Lower lobe of right lung (tissue), 2 donors: ENCODE data around the gene TMC8. TPM values are rescaled to one million over a fixed set of nuclear protein-coding genes. Genes with fewer than 3 reads are reported as not detected.

Source experiments
- ATAC-seq, 2 donors: fragments of 200-7000 bp; cut with Tn5 transposase; one replicate each; pipeline ENCODE4 v1.9.1; 2020 to 2022; ENCODE audit warnings: mild to moderate bottlenecking in 2 of 2, moderate library complexity in 2 of 2
- DNase-seq: peaks from one replicate; pipeline ENCODE4 v3.0.0-alpha.2; 2020
- H3K27ac ChIP-seq: fragments of 200-600 bp; one replicate; pipeline ENCODE4 v1.8.0; 2022
- H3K27me3 ChIP-seq: fragments of 200-600 bp; one replicate; pipeline ENCODE4 v1.8.0; 2022; ENCODE audit warnings: low read depth
- H3K36me3 ChIP-seq: fragments of 200-600 bp; one replicate; pipeline ENCODE4 v1.8.0; 2022; ENCODE audit warnings: mild to moderate bottlenecking
- H3K4me1 ChIP-seq: fragments of 200-600 bp; one replicate; pipeline ENCODE4 v1.8.0; 2022
- H3K4me3 ChIP-seq: fragments of 200-600 bp; one replicate; pipeline ENCODE4 v1.8.0; 2022; ENCODE audit warnings: mild to moderate bottlenecking
- H3K9me3 ChIP-seq: fragments of 200-600 bp; one replicate; pipeline ENCODE4 v1.8.0; 2022
- intact Hi-C: fragments of 100-400 bp; cut with DNase I; formaldehyde crosslinking; loops from one replicate; pipeline ENCODE4 v1.11.0; 2022
- total RNA-seq: library from RNA; stranded (reverse); fragmentation: NEBNext Ultra II Directional; extraction: Animal tissue kit (Norgen Biotek cat#: 25700); gene quantifications from one replicate; pipeline ENCODE4 v1.2.1, GENCODE V29; 2021
- TF ChIP-seq, protein P1 (sequence below): fragments of 200-600 bp; IDR thresholded peaks from one replicate; pipeline ENCODE4 v1.8.0; 2022; ENCODE audit warnings: antibody characterized with exemption, mild to moderate bottlenecking
- donor health status: DM: no; HTN: yes; CAD: no; lungs with severe emphysema.

TMC8 gene
- total RNA-seq, 1 donor from 2014 or later, result 33.8 TPM

DNA sequence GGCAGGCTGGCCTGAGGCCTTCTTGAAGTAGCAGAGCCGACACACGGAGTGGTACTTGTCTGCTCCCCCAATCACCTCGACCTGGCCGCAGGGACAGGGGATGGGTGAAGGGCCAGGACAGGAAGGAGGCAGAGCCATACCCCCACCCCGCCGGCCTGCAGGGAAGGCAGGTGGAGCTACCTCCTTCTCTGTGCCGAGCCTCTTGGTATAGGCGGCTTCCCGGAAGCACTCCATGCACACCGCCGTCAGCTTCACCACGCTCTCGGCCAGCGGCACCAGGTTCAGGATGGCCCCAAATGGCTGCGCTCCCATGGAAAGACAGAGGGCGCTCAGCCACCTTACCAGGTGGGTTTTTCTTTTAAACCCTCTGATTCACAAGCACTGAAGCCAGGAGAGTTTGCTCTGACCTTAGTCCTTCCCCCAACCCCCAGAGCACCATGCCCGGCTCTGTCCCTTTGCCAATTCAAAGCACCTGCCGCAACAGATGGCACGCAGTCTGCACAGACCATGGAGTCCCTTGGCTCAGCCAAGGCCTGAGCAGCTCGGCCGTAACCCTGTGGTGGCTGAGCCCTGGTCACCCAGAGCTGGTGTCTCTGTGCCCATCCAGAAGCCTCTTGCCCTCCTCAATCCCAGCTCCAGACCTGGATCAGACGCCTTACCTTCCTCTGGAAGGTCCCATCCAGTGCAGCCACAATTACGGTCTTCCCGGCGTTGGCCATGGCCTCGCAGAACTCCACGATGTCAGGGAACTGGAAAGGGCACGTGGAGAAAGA, 44.5 kb downstream of the TMC8 start:
- Histone ChIP-seq H3K36me3 (peaks cover 26% of the 10 kb centered on the region), H3K9me3 (no peaks in the 10 kb centered on the region), H3K27me3 (no peaks in the 10 kb centered on the region), H3K4me3 (peak overlapping the region; percentile 33), H3K4me1 (peaks cover 87% of the 10 kb centered on the region), H3K27ac (peak overlapping the region; percentile 85)
- TF ChIP-seq, protein P1, sequence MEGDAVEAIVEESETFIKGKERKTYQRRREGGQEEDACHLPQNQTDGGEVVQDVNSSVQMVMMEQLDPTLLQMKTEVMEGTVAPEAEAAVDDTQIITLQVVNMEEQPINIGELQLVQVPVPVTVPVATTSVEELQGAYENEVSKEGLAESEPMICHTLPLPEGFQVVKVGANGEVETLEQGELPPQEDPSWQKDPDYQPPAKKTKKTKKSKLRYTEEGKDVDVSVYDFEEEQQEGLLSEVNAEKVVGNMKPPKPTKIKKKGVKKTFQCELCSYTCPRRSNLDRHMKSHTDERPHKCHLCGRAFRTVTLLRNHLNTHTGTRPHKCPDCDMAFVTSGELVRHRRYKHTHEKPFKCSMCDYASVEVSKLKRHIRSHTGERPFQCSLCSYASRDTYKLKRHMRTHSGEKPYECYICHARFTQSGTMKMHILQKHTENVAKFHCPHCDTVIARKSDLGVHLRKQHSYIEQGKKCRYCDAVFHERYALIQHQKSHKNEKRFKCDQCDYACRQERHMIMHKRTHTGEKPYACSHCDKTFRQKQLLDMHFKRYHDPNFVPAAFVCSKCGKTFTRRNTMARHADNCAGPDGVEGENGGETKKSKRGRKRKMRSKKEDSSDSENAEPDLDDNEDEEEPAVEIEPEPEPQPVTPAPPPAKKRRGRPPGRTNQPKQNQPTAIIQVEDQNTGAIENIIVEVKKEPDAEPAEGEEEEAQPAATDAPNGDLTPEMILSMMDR, result peak; percentile 22
- DNase-seq, result no peak
- ATAC-seq, result peak; percentile 54 to 66
- intact Hi-C loops, result loop anchor here (10.0 kb wide), 1 partner anchor 50 kb away; the partner anchor contains the start of gene TMC6

DNA sequence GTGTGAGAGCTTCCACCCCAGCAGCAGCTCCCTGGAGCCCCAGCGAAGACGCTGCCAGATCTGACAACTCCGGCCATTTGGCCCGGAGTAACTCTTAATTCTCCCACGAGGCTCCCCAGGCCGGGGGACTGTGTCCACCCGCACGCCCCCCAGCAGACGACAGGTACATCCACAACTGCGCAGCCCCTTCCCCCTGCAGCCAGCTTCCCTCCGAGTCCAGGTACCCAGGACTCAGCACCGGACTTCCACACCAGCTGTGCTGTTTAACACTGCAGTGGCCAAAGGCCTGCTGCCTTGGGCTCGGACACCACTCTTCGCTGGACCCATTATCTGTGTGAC, 45.0 kb downstream of the TMC8 start:
- ATAC-seq (no peak), DNase-seq (no peak)
- no peaks in the 10 kb centered on the region for H3K9me3 ChIP-seq
- peaks cover 26% of the 10 kb centered on the region for H3K36me3 ChIP-seq
- intact Hi-C loops, result loop anchor here (10.0 kb wide), 1 partner anchor 51 kb away; the partner anchor contains the start of gene TMC6
- peak overlapping the region; percentile 85 for H3K27ac ChIP-seq
- H3K4me3 ChIP-seq, result peak overlapping the region; percentile 33
- H3K4me1 ChIP-seq, result peaks cover 87% of the 10 kb centered on the region
- TF ChIP-seq, protein P1, result no peak
- H3K27me3 ChIP-seq, result no peaks in the 10 kb centered on the region

DNA sequence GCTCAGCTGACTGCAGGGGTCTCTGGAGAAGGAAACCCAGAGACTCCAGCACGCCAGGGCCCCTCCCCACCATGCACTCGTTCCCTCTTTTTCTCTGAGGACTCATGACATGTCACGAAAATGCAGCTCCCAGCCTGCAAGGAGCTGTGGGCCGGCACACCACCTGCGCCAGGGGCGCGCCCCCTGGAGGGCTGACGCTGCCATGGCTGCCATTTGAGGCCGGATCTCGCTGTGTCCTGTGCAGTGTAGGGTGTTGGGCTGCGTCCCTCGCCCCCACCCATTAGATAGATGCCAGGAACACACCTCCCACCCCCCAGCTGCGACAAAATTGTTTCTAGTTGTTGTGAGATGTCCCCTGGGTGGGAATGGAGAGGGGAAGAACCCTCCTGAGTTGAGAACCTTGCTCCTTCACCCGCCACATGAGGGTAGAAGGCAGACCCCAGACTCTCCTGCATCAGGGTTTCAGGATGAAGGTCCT, 46.0 kb downstream of the TMC8 start:
- DNase-seq, result peak; percentile 90
- ATAC-seq, result peak; percentile 31 to 50
- H3K9me3 ChIP-seq, result no peaks in the 10 kb centered on the region
- H3K27me3 ChIP-seq, result no peaks in the 10 kb centered on the region
- peaks cover 19% of the 10 kb centered on the region for H3K36me3 ChIP-seq
- TF ChIP-seq, protein P1, result peak; percentile 94
- peaks cover 80% of the 10 kb centered on the region for H3K4me1 ChIP-seq
- H3K4me3 ChIP-seq, result no peak overlapping the region
- intact Hi-C loops, result loop anchor here (10.0 kb wide), 1 partner anchor 52 kb away; the partner anchor contains the start of gene TMC6
- peak overlapping the region; percentile 85 for H3K27ac ChIP-seq

DNA sequence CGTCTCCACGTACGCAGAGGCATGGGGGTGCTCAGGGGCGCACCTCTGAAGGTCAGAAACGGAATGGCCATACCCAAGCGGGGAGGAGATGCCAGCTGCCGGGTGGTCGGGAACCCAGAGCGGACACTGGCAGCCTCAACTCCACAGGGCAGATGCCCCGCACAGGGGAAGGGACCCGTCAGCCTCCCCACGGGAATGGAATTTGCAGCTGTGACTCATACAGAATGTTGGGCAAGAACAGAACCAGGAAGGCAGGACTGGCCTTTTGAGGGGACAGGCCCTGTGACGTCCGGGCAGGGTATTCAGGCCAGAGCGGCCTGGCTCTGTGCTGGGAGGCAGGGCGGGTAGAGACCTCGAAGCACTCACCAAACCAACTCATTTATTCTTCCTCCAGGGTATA, 48.8 kb downstream of the TMC8 start:
- H3K27me3 ChIP-seq, result no peaks in the 10 kb centered on the region
- peak; percentile 46 to 60 for ATAC-seq
- no peaks in the 10 kb centered on the region for H3K9me3 ChIP-seq
- peaks cover 55% of the 10 kb centered on the region for H3K4me1 ChIP-seq
- H3K4me3 ChIP-seq, result no peak overlapping the region
- intact Hi-C loops, result loop anchor here (10.0 kb wide), 1 partner anchor 55 kb away; the partner anchor contains the start of gene TMC6
- no peak for DNase-seq
- H3K27ac ChIP-seq, result peak overlapping the region; percentile 72
- TF ChIP-seq, protein P1, result no peak
- H3K36me3 ChIP-seq, result no peaks in the 10 kb centered on the region

DNA sequence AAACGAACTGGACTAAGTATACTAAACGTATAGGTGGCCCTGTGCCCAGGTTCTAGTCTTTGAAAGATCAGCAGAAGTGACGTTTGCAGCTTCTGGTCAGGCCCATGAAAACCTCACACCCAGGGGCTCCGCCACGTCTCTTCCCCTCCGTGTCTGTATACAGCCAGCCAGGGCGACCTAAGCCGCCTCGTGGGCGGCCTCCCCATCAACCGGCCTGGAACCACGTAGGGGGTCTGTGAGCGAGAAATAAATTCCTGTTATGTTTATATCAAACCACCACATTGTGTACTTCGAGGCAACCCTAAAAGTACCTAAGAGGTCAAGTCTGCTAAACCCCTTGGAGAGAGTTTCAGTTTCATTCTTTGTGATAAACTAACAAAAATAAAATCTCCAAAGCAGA, 49.5 kb downstream of the TMC8 start:
- Histone ChIP-seq H3K9me3 (no peaks in the 10 kb centered on the region), H3K4me1 (peaks cover 55% of the 10 kb centered on the region), H3K27me3 (no peaks in the 10 kb centered on the region), H3K27ac (peak overlapping the region; percentile 72), H3K36me3 (no peaks in the 10 kb centered on the region), H3K4me3 (peak overlapping the region; percentile 10)
- ATAC-seq, result no peak
- DNase-seq, result no peak
- intact Hi-C loops, result no loop called here
- TF ChIP-seq, protein P1, result no peak
